ENCODE data around the gene ARHGEF28. TPM values are rescaled to one million over a fixed set of nuclear protein-coding genes. Genes with fewer than 3 reads are reported as not detected.
A peak's percentile ranks its signal among the peaks of the same experiment; 100 is the strongest.

ARHGEF28 gene
- polyA plus RNA-seq, 1 donor: 16.6 TPM

GRCh38 chr5:73654171-73654811 lies 28.3 kb downstream of the ARHGEF28 start:
- Histone ChIP-seq H3K27ac (ENCODE audit: low read length) (peak overlapping the region; percentile 78), H3K36me3 (ENCODE audit: control insufficient read depth, insufficient read depth, low read length) (no peaks in the 10 kb centered on the region), H3K27me3 (ENCODE audit: control insufficient read depth, insufficient read depth, low read length) (no peaks in the 10 kb centered on the region), H3K4me3 (ENCODE audit: low read length) (no peak overlapping the region), H3K9me3 (ENCODE audit: control insufficient read depth, low read depth, low read length) (no peaks in the 10 kb centered on the region), H3K4me1 (ENCODE audit: control insufficient read depth, insufficient read depth, low read length) (peaks cover 8% of the 10 kb centered on the region)
- DNase-seq: peak; percentile 25 to 57
- no CpG with 5 or more reads among the region's 3 CpGs for WGBS (ENCODE audit: insufficient coverage, low lambda C conversion rate)

GRCh38 chr5:73654819-73655318 lies 28.9 kb downstream of the ARHGEF28 start:
- H3K27me3 ChIP-seq (ENCODE audit: control insufficient read depth, insufficient read depth, low read length): no peaks in the 10 kb centered on the region
- H3K4me3 ChIP-seq (ENCODE audit: low read length): no peak overlapping the region
- peak overlapping the region; percentile 78 for H3K27ac ChIP-seq (ENCODE audit: low read length)
- H3K4me1 ChIP-seq (ENCODE audit: control insufficient read depth, insufficient read depth, low read length): peaks cover 8% of the 10 kb centered on the region
- no peaks in the 10 kb centered on the region for H3K9me3 ChIP-seq (ENCODE audit: control insufficient read depth, low read depth, low read length)
- WGBS (ENCODE audit: insufficient coverage, low lambda C conversion rate): 88% methylated on average over 1 of the region's 2 CpGs
- DNase-seq: peak; percentile 60 to 76
- H3K36me3 ChIP-seq (ENCODE audit: control insufficient read depth, insufficient read depth, low read length): no peaks in the 10 kb centered on the region

- Histone ChIP-seq H3K9me3 (ENCODE audit: control insufficient read depth, low read depth, low read length) (no peaks in the 10 kb centered on the region), H3K4me3 (ENCODE audit: low read length) (no peak overlapping the region), H3K4me1 (ENCODE audit: control insufficient read depth, insufficient read depth, low read length) (peaks cover 8% of the 10 kb centered on the region), H3K36me3 (ENCODE audit: control insufficient read depth, insufficient read depth, low read length) (no peaks in the 10 kb centered on the region), H3K27me3 (ENCODE audit: control insufficient read depth, insufficient read depth, low read length) (no peaks in the 10 kb centered on the region), H3K27ac (ENCODE audit: low read length) (peak overlapping the region; percentile 33)
- DNase-seq: no peak
- no CpG with 5 or more reads among the region's 6 CpGs for WGBS (ENCODE audit: insufficient coverage, low lambda C conversion rate)
Measured at GRCh38 chr5:73655521-73656160, 29.6 kb downstream of the ARHGEF28 start.

GRCh38 chr5:73661753-73662152 lies 35.8 kb downstream of the ARHGEF28 start:
- no peak overlapping the region for H3K4me3 ChIP-seq (ENCODE audit: low read length)
- WGBS (ENCODE audit: insufficient coverage, low lambda C conversion rate): 100% methylated on average over 2 of the region's 3 CpGs
- H3K9me3 ChIP-seq (ENCODE audit: control insufficient read depth, low read depth, low read length): no peaks in the 10 kb centered on the region

GRCh38 chr5:73663161-73663859 lies 37.3 kb downstream of the ARHGEF28 start:
- no peaks in the 10 kb centered on the region for H3K9me3 ChIP-seq (ENCODE audit: control insufficient read depth, low read depth, low read length)
- H3K27me3 ChIP-seq (ENCODE audit: control insufficient read depth, insufficient read depth, low read length): no peaks in the 10 kb centered on the region
- WGBS (ENCODE audit: insufficient coverage, low lambda C conversion rate): 78% methylated on average over 2 of the region's 7 CpGs
- no peak overlapping the region for H3K4me3 ChIP-seq (ENCODE audit: low read length)
- peak overlapping the region; percentile 76 for H3K27ac ChIP-seq (ENCODE audit: low read length)
- peaks cover 13% of the 10 kb centered on the region for H3K4me1 ChIP-seq (ENCODE audit: control insufficient read depth, insufficient read depth, low read length)
- DNase-seq: no peak
- H3K36me3 ChIP-seq (ENCODE audit: control insufficient read depth, insufficient read depth, low read length): no peaks in the 10 kb centered on the region

More at GRCh38 chr5:73661753-73662152, 35.8 kb downstream of the ARHGEF28 start:
- Histone ChIP-seq H3K4me1 (ENCODE audit: control insufficient read depth, insufficient read depth, low read length) (peaks cover 13% of the 10 kb centered on the region), H3K36me3 (ENCODE audit: control insufficient read depth, insufficient read depth, low read length) (no peaks in the 10 kb centered on the region), H3K27ac (ENCODE audit: low read length) (no peak overlapping the region), H3K27me3 (ENCODE audit: control insufficient read depth, insufficient read depth, low read length) (no peaks in the 10 kb centered on the region)
- no peak for DNase-seq

DNA sequence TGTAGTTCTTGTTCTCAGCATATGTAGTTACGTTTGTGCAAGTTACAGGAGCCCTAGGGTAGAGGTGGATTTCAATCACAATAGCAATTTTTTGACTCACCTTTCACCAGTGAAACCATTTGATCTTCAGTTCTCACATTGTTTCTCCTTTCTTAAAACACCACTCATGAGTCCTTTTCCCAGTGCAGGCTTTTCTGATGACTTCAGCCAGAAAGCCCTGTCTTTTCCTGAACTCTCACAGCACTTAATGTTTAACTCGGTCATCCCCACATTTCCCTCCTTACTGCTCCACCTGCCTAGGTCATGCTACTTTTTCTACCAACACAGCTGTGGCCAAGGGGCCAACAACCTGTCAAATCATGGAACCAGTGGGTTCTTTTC lies 37.9 kb downstream of the ARHGEF28 start:
- H3K9me3 ChIP-seq (ENCODE audit: control insufficient read depth, low read depth, low read length): no peaks in the 10 kb centered on the region
- peak; percentile 55 to 73 for DNase-seq
- peaks cover 13% of the 10 kb centered on the region for H3K4me1 ChIP-seq (ENCODE audit: control insufficient read depth, insufficient read depth, low read length)
- peak overlapping the region; percentile 76 for H3K27ac ChIP-seq (ENCODE audit: low read length)
- no peak overlapping the region for H3K4me3 ChIP-seq (ENCODE audit: low read length)
- H3K36me3 ChIP-seq (ENCODE audit: control insufficient read depth, insufficient read depth, low read length): no peaks in the 10 kb centered on the region
- WGBS (ENCODE audit: insufficient coverage, low lambda C conversion rate): no CpG with 5 or more reads among the region's 2 CpGs
- no peaks in the 10 kb centered on the region for H3K27me3 ChIP-seq (ENCODE audit: control insufficient read depth, insufficient read depth, low read length)

DNA sequence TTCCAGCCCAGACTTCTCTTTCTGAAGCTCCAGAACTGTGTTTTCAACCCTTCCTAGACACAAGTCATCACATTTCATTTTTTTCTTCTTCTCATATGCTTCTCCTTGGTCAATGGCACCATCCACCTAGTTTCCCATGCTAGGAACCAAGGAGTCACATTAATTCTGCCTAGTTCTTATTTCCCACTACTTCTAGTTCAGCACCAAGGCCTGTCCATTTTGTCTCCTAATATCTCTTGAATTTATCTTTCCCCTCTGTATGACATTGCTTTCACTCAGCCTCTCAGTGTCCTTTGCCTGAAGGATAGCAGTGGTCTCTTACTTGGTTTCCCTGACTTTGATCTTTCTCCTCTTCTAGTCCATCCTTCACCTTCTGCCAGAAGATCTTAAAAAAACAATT lies 38.8 kb downstream of the ARHGEF28 start:
- H3K27me3 ChIP-seq (ENCODE audit: control insufficient read depth, insufficient read depth, low read length): no peaks in the 10 kb centered on the region
- peaks cover 13% of the 10 kb centered on the region for H3K4me1 ChIP-seq (ENCODE audit: control insufficient read depth, insufficient read depth, low read length)
- no peaks in the 10 kb centered on the region for H3K9me3 ChIP-seq (ENCODE audit: control insufficient read depth, low read depth, low read length)
- no peak overlapping the region for H3K4me3 ChIP-seq (ENCODE audit: low read length)
- H3K27ac ChIP-seq (ENCODE audit: low read length): no peak overlapping the region
- no peak for DNase-seq
- H3K36me3 ChIP-seq (ENCODE audit: control insufficient read depth, insufficient read depth, low read length): no peaks in the 10 kb centered on the region

DNA sequence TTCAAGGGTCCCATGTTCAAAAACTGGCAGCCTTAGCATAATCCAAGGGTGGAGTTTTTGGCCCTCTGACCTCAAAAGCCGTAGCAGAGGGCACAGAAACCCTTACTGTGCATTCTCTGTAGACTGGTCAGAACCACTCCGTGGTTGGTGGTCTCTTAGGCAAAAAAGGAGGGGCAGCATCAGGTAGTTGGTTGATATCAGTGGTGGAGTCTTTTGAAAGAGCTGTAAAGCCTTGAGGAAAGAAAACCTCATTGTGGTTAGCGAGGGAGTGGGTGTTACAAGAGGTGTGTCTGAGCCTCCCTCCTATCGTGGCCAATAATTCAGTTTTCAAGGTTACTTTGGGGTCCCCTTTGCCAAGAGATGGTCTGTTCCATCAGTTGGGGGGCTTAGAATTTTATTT lies 40.9 kb downstream of the ARHGEF28 start:
- Histone ChIP-seq H3K4me3 (ENCODE audit: low read length) (no peak overlapping the region), H3K4me1 (ENCODE audit: control insufficient read depth, insufficient read depth, low read length) (peaks cover 13% of the 10 kb centered on the region), H3K27ac (ENCODE audit: low read length) (no peak overlapping the region), H3K36me3 (ENCODE audit: control insufficient read depth, insufficient read depth, low read length) (no peaks in the 10 kb centered on the region), H3K27me3 (ENCODE audit: control insufficient read depth, insufficient read depth, low read length) (no peaks in the 10 kb centered on the region), H3K9me3 (ENCODE audit: control insufficient read depth, low read depth, low read length) (no peaks in the 10 kb centered on the region)
- no peak for DNase-seq
- 100% methylated on average over 1 of the region's 4 CpGs for WGBS (ENCODE audit: insufficient coverage, low lambda C conversion rate)

DNA sequence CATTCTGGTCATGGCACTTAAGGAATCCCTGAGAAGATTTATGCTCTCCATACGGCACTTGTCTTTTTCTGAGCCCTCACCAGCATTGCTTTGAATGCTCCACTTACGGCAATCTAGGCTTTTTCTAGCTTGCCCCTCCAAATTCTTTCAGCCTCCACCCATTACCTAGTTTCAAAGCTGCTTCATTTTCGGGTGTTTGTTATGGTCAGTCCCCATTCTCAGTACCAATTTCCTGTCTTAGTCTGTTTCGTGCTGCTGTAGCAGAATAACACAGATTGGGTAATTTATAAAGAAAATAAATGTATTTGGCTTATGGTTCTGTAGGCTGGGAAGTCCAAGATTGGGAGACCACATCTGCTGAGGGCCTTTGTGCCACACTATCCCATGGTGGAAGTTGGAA lies 42.0 kb downstream of the ARHGEF28 start:
- H3K36me3 ChIP-seq (ENCODE audit: control insufficient read depth, insufficient read depth, low read length): no peaks in the 10 kb centered on the region
- H3K27ac ChIP-seq (ENCODE audit: low read length): no peak overlapping the region
- no peaks in the 10 kb centered on the region for H3K27me3 ChIP-seq (ENCODE audit: control insufficient read depth, insufficient read depth, low read length)
- H3K9me3 ChIP-seq (ENCODE audit: control insufficient read depth, low read depth, low read length): no peaks in the 10 kb centered on the region
- no peak overlapping the region for H3K4me3 ChIP-seq (ENCODE audit: low read length)
- peaks cover 19% of the 10 kb centered on the region for H3K4me1 ChIP-seq (ENCODE audit: control insufficient read depth, insufficient read depth, low read length)
- no peak for DNase-seq
- 100% methylated on average over 1 of the region's 4 CpGs for WGBS (ENCODE audit: insufficient coverage, low lambda C conversion rate)

DNA sequence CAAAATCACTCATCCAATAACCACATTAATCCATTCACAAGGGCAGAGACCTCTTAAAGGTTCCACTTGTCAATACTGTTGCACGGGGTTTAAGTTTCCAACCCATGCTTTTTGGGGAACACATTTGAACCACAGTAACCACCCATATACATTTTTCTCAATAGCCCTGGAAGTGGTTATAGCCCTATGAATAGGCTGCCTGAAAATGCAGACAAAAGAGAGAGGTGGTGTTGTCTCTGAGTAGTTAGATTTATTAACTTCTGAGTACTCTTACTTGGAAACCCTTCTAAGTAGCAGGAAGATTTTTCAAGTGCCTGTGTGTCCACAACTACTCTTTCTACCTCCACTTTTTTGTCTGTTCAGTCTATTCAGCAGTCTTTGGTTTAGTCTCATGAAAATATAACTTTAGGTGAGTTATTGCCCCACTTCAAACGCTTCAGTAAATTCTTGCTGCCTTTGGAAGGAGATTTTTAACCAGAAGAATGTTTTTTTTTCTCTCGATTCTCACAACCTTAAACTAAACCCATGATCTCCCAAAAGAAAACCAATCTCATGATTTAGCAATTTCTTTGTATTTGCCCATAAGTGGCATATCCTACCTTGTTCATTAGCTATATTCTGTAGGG lies 42.6 kb downstream of the ARHGEF28 start:
- Histone ChIP-seq H3K4me1 (ENCODE audit: control insufficient read depth, insufficient read depth, low read length) (peaks cover 15% of the 10 kb centered on the region), H3K27ac (ENCODE audit: low read length) (no peak overlapping the region), H3K36me3 (ENCODE audit: control insufficient read depth, insufficient read depth, low read length) (no peaks in the 10 kb centered on the region), H3K4me3 (ENCODE audit: low read length) (no peak overlapping the region), H3K9me3 (ENCODE audit: control insufficient read depth, low read depth, low read length) (no peaks in the 10 kb centered on the region), H3K27me3 (ENCODE audit: control insufficient read depth, insufficient read depth, low read length) (no peaks in the 10 kb centered on the region)
- no peak for DNase-seq
- no CpG with 5 or more reads among the region's 3 CpGs for WGBS (ENCODE audit: insufficient coverage, low lambda C conversion rate)
